Femur (tissue), 1 donor: ENCODE results near the gene DERL3.

Experiments used
- DNase-seq: peaks from one replicate; pipeline ENCODE4 v3.0.0-alpha.2; 2017

The DERL3 gene

DNA sequence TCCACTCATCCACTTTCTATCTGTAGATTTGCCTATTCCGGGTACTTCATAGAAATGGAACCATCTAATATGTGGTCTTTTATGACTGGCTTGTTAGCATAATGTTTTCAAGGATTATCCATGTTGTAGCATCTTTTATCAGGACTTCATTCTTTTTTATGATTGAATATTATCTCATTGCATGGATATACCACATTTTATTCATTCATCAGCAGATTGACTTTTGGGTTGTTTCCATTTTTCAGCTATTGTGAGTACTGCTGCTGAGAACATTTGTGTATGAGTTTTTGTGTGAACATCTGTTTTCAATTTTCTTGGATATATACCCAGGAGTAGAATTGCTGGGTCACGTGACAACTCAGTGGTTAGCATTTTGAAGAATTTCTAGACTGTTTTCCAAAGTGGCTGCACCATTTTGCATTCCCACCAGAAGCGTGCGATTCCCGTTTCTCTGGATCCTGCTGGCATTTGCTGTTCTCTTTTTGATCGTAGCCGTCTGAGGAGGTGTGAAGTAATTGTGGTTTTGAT, 8.9 kb downstream of the DERL3 start:
- DNase-seq = peak; percentile 37

DNA sequence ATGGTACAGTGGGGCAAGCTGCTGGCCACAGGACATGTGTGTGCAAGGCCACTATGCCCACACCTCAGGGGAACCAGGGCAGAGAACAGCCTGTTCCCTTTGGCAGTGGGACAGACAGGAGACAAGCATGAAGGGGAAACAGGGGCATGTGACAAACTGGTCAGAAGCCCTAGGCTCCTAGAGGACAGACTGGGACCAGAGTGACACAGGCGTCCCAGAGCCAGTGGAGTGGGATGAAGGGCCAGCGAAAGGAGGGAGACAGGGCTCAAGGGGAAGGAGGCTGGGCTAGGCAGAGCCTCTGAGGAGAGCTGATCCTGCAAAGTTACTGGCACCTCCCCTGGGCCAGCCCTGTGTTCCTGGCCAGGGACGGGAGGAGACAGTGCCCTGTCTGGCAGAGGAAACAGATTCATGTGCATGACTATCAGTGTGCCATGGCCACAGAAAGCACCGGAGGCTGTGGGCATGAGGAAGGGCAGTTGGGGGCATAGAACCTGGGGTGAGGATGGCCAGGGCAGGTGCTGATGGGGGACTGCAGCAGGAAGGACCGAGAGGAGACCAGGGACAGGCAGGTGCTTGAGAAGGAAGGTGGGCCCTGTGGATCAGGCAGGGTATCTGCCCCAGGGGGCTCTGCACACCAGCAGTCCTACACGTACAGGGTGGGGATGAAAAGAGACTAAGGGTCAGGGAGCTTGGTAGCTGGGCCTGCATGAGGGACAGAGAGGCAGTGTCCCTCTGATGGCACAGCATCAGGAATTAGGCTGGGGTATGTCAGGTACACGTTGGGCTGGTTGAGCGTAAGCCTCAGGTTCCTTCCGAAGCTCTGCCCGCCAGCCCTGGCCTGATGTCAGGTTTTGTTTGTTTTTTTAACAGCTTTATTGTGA, 9.8 kb downstream of the DERL3 start:
- DNase-seq = no peak

DNA sequence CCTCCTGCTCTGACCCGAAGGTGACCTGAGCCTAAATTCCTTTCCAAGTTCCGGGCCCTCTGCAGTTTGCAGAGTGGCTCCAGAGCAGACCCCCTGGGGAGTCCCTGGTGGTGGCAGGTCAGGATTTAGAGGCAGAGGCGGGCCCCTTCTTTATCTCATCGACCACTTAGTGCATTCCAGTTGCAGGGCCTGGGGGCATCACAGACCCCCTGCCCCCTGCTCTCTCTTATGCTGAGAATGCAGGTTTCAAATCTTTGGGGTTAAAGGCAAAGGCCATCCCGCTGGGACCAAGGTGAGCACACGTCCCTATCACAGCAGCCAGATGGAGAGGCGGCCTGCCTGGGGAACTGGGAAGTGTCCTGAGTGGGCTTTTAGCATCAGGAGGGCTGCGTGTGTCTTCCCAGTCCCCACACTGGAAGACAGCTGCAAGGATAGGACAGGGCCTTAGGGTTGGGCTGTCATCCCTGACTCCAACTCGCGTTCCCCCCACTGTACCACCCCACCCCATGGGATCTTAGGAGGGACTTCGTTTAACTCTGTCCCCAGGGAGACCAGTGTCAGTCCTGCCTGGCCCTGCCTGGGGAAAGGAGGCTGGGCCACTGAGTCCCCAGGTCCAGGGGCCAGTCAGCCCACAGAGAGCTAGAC, 11.3 kb downstream of the DERL3 start:
- no peak for DNase-seq

DNA sequence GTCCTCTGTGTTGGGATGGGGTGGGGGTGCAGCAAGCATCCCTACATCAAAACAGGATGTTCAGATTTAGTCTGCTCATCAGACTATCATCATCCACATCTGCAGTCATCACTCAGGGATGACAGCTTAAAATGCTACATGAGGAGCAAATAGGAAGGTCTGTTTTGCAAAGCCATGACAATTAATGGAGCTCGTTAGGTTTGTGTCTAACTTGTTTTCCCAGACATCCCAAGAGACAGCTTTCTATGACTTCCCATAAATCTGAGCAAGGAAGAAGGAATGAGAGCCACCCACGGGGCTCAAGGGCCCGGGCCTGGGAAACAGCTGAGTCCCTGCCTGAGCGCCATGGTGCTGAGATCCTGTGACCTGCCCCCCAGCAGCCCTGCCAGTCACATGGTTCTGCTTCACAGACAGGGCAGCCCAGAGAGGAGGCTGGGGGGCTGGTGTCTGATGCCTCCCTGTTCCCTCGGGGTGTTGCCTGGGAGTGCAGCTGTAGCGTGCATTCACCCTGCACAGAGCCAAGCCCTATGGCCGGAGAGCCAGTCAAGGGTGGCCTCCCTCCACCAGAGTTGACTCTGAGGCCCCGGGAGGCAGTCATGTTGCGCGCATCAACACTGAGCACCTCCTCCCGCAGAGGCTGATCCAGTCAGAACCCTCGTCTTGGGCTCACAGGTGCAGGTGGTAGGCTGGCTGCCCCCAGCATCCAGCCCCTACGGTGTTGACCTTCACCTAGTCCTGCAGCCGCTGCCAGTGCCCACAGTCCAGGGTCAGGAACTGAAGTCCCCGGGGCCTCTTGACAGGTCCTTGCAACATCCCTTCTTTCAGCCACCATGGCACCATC, 12.1 kb downstream of the DERL3 start:
- no peak for DNase-seq

DNA sequence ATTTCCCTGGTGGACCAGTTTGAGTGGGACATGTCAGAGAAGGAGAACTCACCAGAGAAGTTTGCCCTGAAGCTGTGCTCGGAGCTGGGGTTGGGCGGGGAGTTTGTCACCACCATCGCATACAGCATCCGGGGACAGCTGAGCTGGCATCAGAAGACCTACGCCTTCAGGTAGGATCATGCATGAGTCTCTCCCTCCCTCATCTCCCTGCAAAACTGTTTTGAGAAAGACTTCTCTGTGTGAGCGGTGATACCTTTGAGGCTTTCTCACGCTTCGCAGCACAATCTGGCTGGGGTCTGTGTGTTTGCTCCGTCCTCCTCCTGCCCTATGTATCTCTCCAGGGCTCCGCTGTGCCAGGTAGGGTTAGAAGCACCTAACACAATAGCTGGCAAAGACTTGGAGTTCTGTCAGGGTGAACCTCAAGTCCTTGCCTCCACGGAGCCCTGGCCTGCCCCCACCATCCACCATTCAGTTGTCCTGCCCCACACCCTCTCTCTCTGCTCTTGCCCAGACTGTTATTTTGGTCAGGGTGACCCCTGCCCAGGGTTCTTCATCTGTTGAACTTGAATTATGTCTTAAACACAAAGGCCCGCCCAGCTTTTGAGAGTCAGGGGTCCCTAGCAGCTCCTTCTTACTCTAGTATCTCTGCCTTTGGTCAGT, 13.4 kb downstream of the DERL3 start:
- no peak for DNase-seq

DNA sequence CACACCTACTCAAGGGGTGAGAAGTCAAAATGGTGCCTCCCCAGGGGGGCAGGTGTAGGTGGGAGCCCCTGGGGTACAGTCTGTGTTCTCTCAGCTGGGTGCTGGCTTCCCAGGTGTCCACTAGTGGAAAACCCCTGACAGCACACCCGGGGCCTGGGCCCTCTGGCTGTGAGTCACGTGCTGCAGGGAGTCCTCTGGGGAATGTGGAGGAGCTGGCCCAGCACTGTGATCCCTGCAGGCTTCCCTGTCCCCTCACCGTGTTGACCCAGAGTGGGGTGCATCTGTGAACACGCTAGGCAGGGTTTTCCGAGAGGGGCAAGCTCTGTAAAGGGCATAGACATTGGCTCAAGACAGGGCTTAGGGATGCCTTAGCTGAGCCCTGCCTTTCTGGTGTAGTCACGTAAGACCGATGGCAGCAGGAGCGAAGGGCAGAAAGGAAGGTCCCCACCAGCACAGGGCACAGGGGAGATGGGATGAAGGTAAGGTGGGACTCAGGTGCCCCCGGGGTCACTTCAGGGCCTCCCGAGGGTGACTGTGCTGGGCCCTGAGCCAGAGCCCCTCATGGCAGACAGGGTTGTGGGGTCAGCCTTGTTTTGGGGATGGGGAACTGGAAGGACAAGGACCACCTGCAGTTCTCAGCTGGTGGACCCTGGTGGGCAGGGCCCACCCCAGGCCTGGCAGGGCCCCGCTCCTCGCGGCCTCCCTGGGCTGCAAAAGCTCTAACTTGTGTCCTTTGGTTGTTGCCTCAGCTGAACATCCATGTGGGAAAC, 14.1 kb downstream of the DERL3 start:
- no peak for DNase-seq

DNA sequence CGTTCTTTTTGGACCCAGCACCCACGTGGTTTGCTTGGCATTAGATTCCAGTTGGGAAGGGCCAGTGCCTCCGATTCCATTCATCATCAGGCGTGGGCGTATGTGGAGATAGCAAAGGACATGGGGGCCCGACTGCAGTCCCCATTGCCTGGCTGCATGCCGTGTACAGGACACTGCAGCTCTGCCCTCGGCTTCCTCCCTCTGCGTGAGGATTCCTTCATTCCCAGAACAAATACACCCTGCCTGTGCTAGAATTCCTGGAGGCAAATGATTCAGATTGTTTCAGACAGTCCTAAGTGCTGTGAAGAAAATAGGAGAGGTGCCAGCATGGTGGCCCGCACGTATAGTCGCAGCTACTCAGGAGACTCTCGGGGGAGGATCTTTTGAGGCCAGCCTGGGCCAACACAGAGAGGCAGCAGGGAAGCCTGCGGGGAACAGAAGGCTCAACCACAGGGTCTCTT, 15.4 kb downstream of the DERL3 start:
- DNase-seq = no peak

DNA sequence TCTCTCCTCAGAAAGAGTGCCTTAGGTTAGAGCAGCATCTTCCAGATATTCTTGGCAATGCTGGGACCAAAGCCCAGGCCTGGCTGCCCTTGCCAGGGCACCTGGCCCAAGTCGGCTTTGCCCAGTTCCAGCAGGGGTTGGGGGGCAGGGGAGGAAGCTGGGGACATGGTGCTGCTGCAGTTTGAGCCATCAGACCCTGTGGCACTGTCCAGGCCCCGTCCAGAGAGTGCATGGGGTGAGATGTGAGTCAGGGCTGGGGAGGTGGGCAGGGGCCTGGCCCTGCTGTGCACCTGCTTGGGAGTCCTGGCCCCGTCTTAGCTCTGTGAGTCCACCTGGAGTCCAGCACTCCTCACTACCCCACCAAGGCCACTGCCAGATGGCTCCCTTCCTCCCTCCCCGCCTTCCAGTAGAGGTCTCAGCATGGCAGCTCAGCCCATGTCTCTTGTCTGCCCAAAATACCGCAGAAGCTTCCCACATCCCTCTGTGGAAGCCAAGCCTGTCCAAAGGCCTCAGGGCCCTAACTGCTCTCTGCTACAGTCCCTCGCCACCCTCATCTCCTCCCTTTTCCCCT, 16.6 kb downstream of the DERL3 start:
- DNase-seq = no peak

DNA sequence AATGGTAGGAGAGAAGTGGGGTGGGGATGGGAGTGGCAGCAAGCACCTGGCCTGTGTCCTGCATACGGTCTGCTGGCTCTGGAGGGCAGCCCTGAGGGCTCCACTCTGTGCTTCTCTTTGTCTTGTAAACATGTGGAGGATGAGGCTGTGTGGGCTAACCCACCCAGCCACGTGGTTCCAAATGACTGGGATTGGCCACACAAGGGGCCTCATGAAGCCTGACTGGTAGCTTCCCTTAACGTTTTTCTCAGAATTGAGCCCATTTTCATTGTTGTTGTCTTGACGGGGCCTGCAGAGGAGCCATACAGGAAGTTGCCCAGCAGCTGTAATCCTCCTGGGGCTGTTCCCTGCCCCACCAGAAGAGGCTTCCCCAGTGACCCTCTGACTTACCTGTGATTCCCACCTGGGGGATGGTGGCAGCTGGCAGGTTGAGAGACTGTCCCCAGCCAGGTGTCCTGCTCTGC, 18.0 kb downstream of the DERL3 start:
- no peak for DNase-seq

DNA sequence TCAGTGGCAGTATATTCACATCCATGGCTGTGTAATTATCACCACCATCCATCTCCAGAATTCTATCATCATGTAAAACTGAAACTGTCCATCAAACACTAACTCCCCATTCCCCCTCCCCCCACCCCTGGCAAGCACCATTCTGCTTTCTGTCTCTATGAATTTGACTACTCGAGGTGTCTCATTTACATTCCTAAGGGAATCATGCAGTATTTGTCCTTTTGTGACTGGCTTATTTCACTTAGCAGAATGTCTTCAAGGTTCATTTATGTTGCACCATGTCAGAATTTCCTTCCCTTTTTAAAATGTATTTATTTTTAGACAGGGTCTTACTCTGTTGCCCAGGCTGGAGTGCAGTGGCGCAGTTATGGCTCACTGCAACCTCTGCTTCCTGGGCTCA, 20.3 kb downstream of the DERL3 start:
- DNase-seq = no peak

DNA sequence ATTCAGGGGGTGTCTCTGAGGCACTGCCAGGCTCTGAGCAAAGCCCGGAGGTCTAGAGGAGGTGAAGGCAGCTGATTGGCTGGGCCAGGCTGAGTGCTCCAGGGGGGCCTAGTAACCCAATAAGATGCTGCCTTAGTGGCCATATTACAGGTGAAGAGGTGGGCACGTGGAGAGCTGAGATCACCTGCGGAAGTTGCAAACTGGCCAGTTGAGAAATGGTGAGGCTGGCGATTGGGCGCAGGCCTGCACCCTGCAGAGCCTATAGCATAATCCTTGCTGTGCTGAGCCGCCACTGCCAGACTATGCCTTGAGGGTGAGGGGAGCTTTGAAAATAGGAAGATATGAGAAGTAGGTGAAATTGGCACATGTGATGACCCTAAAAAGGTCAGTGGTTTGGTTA, 21.7 kb downstream of the DERL3 start:
- DNase-seq = no peak

DNA sequence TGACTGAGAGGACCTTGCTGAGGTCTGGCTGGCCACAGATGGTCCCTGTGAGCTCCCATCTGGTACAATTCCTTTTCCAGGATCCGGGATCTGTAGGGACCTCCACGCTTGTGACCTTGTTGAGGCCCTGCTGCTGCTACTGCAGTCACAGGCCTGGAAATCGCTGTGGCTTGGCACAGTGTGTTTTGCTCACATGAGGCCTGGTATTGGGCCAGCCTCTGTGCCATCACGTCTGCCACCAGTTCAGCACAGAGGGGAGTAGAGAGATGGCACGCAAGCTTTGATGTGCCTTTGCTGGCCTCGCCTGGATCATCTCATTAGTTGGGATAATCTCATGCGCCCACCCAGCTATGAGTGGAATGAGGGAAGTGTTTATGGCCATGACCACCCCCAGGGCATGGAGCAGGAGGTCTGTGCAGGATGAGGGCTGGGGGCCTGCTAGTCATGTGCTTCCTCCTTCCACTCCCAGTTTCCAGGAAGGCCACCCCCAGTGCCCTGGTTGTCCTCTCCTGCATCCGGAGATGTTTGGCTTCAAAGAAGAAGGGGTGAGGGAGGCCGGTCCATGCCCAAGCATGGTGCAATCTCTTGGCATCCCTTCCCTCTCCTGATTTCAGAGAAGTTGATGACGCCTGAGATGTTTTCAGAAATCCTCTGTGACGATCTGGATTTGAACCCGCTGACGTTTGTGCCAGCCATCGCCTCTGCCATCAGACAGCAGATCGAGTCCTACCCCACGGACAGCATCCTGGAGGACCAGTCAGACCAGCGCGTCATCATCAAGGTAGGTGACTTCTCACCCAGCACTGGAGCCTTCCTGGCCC, 22.4 kb downstream of the DERL3 start:
- no peak for DNase-seq

DNA sequence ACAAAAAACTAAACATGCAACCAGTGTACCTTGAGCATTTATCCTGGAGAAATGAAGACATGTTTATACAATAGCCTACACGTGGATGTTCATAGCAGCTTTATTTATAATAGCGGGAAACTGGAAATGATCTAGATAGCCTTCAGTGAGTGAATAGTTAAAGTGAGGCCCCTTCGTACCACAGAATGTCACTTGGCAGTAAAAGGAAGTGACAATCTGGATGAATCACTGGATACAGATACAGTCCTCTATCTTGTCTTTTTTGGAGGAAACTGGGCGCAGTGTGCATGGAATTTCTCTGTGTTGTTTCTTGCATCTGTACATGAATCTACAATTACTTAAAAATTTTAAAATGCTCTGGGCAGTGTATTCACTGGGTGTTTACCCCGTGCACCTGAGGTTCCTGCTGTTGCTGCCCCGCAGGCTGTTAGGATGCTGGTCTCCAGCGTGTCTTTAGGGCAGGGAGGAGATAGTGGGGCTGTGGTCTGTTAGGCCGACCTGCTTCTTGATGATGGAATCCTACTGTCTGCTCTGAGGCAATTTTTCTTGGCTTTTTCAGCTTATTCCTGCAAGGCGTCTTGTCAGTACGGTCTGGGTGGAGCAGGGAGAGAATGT, 23.2 kb downstream of the DERL3 start:
- DNase-seq = no peak

DNA sequence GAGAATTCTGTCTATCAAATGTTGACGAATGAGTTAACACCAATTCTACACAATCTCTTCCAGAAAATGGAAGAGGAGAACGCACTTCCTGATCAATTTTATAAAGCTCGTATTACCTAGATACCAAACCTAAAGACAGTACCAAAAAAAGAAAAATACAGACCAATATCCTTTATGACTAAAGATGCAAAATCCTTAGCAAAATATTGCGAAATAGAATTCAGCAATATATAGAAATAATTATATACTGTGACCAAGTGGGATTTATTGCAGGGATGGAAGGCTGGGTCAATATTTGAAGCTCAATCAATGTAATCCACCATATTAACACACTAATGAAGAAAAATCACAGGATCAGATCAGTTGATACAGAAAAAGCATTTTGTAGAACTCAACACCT, 26.4 kb downstream of the DERL3 start:
- DNase-seq = no peak

DNA sequence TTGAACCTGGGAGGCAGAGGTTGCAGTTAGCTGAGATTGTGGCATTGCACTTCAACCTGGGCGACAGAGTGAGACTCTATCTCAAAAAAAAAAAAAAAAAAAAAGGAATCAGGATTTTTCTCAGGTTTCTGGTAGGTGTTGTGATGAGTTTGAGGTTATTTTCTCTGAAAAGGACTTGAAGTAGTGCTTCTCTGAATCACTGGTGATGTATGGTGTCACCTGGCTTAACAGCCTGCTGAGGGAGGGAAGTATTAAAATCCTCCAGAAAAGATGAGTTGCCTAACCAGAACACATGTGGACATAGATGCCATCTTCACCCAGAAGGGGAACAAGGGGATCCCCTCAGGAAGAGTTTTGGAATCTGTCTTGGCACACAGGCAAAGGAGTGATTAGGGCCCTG, 32.0 kb downstream of the DERL3 start:
- DNase-seq = no peak

DNA sequence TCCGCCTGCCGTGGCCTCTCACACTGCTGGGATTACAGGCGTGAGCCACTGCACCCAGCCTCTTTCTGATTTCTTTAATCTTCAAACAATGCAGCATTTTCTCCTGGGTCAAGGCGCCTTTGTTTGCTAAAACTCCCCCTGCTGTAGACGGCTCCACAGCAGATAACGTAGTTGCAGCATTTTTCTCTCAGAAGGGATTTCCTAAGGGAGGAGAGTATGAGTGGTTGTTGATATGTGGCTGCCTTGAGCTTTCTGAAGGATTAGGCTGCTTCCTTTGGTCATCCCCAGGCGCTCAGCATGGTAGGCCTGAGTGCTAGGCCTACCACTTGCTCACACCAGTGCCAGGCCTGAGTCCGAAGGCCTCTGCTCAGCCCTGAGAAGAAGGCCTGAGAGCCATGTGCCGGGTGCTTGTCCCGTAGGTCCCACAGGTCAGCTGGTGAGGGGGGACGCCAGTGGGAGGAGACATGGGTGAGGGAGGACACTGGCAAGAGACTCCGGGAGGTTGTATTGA, 34.0 kb downstream of the DERL3 start:
- no peak for DNase-seq

DNA sequence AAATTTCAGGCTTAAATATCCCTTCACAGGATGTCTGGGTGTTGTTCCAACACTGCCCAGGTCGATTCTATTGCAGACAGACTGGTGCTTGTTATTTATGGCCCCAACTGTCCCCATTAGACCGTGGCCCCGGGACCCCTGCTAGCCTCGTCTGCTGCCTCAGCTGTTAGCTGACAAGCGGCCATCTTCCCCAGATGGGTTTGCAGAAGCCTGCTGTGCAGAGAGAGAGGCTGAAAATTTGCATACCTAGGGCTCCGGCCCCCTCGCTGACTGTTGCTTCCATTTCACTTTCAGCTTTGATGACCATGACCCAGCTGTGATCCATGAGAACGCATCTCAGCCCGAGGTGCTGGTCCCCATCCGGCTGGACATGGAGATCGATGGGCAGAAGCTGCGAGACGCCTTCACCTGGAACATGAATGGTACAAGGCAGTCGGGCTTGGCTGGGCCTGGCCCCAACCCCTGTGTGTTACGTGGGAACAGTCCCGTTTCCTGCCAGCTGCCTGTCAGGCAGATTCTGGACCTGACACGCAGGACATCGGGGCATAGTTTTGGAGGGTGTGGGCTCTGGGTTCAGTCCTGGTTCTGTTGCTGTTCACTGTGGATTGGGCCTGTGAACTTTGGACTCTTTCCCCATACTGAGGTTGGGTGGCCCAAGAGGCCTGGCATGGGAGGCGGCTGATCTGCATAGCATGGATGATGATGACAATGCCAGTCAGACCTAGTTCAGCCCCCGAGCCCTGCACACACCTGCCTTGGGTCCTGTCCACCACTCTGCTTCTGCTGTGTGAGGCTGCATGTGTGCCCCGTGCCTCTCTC, 35.6 kb downstream of the DERL3 start:
- DNase-seq = no peak

DNA sequence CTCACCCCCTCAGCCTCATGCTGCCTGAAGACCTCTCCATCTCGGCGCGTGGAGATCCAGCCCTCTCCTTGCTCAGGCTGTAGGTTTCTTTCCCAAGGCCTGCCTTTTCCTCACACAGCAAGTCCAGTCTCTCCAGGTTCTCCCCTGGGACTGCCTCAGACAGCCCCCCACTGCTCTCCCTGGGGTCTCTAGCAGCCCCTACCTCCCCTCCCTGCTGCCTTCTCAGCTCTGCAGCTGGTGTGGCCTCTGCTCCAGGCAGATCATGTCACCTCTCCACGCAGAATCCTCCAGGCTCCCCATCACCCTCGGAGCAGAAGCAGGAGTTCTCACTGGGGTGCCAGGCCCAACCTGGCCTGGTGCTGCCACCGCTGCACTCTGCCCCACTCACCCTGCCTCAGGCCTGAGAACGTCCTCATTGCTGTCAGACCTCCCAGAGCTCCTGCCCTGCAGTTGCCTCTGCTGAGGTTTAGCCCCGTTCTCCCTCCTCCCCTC, 36.9 kb downstream of the DERL3 start:
- DNase-seq = no peak
